HTERT RPE-1 (cell line): Measurements from ENCODE around the gene RBM10.

Experiments
- in situ Hi-C: fragments of 300-500 bp; cut with MboI; formaldehyde crosslinking; loops from 4 replicates; pipeline ENCODE4 v1.14.3; 2020; ENCODE audit warnings: low sequenced_read_pairs

RBM10 gene

DNA sequence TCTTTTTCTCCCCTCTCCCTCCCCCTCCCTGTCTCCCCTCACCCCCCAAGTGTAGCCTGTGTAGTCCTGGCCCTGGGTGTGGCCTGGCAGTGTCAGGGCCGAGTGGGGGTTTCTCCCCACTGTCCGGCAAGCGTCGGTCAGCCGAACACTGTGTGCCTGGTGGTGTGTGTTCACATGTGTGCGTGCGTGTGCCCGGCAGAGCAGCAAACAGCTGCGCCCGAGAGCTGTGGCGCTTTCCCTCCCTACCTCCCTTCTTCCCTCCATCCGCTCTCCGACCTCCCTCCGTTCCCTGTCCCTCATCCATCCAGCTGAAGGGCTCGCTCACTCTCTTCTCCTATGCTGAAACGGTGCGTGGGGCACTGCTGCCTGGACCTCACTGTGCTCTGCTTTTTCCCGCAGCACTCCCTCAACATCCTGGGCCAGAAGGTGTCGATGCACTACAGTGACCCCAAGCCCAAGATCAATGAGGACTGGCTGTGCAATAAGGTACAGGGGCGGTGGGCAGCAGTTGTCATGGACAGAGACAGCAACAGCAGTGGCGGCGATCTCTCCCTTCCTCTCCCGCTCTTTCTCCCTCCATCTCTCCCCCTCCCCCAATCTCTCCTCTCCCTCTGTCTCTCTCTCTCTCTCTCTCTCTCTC lies 31.2 kb downstream of the RBM10 start:
- in situ Hi-C loops: no loop called here

DNA sequence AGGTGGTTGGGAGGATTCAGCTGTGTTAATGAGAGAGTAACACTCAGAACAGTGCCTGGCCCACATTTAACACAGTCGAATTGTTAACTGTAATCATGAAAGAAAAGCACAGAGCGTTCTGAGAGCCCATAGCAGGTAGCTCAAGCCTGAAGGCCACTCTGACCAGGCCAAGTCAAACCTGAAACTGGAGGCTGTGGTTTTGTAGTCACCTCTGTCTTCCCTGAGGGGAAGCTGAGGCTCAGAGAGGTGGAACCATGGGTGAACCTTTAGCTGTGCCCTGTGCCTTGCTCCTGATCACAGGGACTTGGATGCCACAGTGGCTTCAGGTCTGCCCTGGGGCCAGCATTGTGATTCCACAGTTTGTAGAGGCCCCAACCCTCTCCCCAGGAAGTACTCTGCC lies 32.1 kb downstream of the RBM10 start:
- in situ Hi-C loops: no loop called here

DNA sequence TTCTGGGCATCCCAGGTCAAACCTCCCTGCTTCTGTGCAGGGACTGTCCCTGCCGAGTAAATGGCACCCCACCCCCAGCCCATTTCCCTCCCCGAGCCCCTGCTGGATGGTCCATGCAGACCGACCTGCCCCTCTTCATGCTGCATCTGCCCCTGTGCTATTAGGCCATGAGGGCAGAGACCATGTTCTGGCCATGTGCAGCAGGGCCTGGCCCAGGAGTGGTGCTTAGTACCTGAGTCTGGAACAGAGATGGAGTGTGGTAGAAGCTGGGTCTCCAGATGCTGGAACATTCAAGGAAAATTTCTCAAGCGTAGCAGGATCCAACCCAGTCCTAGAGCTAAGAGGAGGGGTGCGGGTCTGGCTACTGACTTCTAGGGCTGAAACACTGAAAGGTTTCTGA lies 33.3 kb downstream of the RBM10 start:
- in situ Hi-C loops: no loop called here

DNA sequence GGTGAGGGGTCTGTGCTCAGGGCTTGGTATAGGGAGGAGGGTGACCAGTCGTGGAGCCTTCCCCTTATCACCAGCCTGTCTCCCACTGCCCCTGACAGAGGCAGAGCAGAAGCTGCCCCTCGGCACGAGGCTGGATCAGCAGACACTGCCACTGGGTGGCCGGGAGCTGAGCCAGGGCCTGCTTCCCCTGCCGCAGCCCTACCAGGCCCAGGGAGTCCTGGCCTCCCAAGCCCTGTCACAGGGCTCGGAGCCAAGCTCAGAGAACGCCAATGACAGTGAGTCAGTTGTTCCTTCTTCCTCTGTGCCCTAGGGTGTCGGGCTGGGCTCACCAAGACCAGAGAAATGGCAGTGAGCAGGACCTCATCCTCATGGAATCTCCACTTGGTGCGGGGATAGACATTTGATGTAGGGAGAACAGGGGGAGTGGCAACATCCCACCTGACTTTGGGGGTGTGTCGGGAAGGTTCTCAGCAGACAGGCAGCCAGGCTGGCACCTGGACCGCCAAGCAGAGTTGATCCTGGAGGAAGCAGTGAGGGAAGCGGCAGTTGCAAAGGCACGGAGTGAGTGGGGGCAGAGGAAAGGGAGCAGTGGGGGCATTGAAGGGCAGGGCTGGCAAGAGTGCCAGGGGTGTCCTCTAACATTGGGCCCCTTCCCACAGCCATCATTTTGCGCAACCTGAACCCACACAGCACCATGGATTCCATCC lies 34.4 kb downstream of the RBM10 start:
- in situ Hi-C loops: no loop called here

DNA sequence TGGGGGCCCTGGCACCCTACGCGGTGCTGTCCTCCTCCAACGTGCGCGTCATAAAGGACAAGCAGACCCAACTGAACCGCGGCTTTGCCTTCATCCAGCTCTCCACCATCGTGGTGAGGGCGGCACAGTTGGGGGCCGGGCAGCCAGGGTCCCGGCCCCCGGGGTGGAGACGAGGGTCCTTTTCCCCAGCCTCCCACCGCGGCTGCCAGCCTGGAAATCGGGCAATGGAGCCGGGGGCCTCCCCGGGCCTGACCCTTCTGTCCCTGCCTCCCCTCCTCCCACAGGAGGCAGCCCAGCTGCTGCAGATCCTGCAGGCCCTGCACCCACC lies 34.9 kb downstream of the RBM10 start:
- in situ Hi-C loops: no loop called here

DNA sequence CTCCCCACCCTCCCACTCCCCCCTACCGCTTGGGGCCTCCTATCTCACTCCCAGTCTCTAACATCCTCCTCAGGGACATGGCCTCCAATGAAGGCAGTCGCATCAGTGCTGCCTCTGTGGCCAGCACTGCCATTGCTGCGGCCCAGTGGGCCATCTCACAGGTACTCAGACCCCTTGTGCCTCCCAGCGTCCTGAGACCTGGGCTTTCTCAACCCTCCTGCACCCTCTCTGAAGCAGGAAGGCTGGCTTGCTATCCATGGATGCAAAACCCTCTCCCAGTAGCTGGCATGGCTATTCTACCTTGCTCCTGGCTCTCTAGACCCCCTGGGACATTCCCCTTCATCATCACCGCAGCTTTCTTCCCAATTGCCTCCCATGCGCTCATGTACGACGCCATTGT lies 35.3 kb downstream of the RBM10 start:
- in situ Hi-C loops: no loop called here

DNA sequence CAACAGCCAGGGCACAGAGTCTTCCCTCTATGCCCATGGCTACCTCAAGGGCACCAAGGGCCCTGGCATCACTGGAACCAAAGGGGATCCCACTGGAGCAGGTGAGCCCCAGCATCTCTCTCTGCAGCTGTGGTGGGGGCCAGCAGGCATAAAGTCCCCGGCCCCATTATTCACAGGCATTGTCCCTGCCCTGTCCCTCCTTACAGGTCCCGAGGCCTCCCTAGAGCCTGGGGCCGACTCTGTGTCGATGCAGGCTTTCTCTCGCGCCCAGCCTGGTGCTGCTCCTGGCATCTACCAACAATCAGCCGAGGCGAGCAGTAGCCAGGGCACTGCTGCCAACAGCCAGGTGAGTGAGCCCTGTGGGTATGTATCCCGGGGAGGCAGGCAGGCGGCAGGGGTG lies 36.3 kb downstream of the RBM10 start:
- in situ Hi-C loops: no loop called here

DNA sequence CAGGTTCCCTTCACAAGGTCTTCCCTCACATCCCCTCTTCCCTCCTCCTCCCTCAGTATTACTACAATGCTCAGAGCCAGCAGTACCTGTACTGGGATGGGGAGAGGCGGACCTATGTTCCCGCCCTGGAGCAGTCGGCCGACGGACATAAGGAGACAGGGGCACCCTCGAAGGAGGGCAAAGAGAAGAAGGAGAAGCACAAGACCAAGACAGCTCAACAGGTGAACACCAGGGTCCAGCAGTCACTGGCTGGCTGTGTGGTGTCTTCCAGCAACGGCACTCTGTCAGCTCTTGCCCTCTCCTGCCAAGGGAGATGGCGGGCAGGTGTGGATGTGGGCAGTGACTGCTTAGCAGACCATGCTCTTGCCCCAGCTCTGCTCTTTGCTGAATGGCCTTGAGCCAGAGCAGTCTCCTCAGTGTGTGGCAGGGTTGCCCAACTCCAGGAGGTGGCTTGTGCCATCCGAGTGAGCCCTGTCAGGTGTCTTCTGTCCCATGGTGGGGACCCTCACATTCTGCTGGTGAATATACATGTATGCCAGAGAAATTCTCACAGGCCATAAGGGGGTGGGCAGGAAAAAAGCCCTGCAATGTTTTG lies 37.2 kb downstream of the RBM10 start:
- in situ Hi-C loops: no loop called here

DNA sequence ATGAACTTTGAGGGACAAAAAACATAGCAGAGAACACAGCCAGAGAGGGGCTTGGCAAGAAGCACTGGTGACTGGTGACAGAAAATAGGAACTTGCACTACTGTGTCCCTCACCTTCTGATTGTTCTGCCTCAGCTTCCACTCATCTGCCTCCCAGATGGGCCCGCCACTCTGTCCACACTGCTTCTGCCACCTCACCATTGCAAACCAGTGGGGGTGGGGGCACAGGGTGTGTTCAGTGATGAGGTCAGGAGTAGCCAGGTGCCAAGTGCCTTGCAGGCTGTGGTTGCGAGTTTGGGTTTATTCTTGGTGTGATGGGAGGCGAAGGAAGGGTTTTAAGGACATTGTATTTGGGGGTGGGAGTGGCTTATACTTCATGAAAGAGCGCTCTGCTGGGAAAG lies 39.5 kb downstream of the RBM10 start:
- in situ Hi-C loops: no loop called here

DNA sequence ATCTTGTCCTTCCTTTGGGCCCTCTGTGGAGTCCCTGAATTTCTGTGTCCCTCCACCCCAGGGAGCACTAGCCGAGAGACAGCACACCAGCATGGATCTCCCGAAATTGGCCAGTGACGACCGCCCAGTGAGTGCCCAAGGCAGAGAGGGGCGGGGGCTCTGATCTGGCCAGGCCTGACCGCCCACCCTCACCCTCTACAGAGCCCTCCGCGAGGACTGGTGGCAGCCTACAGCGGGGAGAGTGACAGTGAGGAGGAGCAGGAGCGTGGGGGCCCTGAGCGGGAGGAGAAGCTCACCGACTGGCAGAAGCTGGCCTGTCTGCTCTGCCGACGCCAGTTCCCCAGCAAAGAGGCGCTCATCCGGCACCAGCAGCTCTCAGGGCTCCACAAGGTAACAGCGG lies 40.2 kb downstream of the RBM10 start:
- in situ Hi-C loops: no loop called here

DNA sequence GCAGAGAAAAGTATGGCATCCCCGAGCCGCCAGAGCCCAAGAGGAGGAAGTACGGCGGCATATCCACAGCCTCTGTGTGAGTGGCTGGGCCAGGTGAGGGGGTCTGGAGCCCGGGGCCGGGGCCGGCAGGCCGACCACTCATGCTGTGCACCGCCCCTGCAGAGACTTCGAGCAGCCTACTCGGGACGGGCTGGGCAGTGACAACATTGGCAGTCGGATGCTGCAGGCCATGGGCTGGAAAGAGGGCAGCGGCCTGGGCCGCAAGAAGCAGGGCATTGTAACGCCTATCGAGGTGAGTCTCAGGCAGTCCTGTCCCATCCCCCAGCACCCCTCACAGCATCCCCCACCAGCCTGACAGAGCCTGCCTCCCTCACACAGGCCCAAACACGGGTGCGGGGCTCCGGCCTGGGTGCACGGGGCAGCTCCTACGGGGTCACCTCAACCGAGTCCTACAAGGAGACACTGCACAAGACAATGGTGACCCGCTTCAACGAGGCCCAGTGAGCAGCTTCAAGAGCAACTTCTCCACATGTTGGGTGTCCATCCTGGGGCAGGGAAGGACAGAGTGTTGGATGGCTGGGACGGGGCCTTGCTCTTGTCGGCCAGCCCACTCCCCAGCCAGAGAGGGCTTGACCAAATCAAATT lies 41.2 kb downstream of the RBM10 start:
- in situ Hi-C loops: no loop called here

DNA sequence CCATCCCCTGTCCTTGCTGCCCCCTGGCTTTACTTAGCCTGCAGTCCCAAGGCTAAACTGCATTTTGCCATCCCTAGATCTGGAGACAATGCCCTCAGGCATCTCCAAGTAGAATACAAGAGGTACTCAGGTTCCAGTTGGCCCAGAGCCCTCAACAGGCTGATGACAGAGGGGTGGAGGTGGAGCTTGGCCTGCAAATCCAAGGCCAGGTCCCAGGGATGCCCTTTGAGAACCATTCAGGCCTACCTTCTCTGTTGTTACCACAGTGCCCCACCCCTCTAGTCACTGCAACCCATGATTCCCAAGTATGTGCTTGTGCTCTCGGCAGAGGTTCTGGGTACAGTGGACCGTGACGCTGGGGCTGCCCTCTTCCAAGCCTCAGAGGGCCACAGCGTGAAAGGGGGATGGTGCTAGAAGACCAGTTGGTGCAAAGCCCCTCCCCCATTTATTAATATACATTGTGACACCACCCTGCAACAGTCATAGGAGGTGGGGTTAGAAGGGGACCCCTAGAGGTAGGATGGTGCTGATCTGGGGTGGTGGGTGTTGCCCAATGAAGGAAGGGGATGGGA lies 42.2 kb downstream of the RBM10 start:
- in situ Hi-C loops: no loop called here

DNA sequence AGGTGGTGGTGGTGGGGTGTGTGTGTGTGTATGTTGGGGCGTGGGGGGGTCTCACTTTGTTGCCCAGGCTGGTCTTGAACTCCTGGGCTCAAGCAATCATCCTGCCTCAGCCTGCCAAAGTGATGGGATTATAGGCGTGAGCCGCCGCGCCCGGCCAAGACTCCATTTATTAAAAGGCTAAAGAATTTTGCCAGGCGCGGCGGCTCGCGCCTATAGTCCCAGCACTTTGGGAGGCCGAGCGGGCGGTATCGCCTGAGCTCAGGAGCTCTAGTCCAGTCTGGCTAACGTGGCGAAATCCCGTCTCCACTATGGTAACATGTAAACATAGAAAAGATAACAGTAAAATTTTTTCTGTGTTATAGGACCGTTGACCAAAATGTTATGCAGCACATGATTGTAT lies 44.9 kb downstream of the RBM10 start:
- in situ Hi-C loops: no loop called here

DNA sequence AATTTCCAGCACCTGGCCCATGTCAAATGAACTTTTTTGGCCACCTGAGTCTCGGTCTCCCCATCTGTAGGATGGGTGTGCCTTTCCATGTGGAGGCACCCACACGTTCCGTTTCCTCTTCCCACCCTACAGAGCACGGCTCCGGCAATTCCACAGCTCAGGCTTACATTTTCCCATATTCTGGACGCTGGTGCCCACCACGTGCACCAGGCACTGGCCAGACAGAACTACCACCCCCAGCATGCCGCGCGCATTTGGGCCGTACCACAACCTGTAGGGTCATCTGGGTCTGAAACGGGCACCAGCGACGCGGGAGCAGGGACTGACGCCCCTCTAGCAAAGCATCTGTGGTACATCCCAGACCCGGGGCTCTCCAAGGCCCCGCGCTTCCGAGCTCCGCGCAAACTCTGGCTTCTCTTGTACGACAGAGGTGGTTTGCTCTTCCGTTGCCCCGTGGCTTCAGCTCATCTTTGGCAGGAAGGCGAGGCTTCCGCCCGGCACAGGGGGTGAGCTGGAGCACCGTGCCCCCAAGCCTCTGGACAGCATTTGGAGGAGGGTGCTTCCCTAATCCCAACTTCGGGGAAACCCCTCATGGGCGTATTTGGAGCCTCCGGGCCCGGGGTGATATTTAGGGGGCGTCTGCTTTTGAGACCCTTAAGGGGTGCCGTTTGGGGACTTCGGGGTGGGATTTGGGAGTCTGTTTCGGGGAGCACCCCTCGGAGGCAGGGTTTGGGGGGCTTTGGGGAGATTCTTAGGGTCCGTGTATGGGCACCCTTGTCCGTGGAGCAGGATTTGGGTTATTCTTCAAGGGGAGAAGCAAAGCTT lies 45.6 kb downstream of the RBM10 start:
- in situ Hi-C loops: no loop called here

DNA sequence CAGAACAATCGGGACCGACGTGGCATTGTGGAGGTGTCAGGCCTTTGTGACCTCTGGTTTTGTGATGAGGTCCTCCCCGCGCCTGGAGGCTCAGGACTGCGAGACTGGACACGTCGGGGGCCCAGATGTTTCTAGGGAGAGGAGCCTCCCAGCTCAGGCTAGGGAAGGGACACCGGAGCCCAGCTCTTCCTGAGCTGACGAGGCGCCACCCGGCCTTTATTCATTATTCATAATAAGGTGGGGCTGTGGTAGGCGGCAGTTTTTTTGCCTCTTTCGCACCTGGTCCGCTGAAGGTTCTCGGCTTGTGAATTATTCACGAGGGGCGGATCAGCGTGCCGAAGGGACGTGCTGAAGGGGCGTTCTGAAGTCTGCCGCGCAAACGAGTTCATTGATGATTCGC lies 46.3 kb downstream of the RBM10 start:
- in situ Hi-C loops: no loop called here

DNA sequence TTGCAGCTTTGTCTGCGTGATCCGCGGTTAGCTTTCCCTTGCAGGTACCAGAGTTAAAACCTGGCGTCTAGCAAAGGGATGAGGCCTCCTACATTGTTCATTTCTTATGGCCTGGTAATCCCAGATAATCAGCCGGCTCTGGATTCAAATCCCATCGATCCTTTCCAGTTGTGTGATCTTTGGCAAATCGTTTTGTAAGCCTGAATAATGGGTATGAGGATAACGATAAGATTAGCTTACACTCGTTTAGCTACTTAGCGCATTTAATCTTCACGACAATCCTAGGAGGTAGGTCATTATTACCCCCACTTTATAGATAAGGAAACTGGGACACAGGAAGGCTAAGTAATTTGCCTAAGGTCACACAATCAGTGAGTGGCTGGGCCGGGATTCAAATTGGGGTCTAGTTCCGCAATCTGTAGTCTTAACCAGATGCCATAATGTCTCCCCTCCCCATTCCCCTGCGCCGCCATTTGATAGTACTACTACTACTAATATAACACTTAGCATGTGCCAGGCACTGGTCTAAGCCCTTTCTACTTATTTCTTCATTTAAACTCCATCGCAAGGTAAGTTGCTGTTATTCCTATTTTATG lies 46.9 kb downstream of the RBM10 start:
- in situ Hi-C loops: no loop called here

DNA sequence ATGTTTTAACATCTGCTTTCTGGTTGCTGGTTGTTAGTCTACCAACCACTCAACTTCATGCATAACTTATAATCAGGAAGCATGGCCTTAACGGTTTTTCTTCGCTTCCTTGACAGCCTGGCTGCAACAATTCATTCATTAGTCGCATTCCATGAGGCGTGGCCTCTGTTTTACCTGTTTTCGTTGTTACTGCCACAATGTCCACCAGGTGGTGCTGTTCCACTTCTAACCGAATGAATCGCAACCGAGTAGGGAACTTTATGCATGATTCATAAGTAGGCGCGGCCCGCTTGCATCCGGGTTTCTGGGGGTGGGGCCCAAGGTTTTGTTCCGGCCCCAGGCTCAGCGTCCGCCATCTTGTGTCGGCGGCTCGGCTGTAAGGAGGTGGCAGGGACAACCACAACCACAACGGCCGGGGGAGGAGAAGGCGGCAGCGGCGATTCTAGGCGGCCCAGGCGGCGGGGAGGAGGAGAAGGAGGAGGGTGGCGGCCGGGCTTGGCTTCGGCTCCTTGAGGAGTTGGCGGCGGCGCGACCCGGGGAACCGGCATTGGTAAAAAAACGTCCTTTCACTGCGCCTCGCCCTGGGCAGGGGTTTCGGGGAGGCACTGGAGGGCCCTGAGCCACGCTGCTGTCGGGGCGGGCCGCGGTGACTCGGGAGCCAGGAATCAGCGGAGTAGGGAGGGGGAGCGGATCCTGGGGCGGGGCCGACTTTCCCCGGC lies 48.6 kb downstream of the RBM10 start, which contains the start of gene UBA1:
UBA1 (plus strand) TSS at position 355 of the 719 bp plus-strand sequence. CDS start 4,974 bp downstream, outside the sequence.
- in situ Hi-C loops: no loop called here

DNA sequence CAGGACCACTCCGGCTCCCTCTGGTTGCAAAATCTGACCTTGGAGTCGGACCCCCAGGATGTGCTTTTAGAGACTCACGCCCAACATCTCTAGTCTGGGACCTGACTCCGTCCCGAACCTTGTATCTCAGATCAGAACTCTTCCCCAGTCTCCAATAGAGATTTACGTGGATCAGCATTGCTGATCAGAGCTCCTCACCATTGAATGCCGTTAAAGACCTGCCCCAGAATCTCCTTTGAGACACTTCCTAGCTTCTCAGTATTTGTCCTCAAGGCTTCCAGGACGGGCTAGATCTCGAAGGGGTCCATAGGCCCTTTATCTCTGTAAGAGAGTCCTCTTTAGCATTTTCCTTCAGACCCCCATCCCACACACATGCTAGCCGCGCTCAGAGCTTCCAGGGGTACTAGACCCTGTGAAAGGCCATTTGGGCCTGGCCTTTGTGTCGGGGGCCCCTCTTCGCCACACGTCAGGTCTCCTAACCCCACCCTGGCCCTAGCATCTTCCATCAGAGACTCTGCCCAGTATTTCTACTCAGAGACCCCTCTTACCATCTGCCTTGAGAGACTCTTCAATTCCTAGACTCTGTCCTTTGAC lies 49.3 kb downstream of the RBM10 start:
- in situ Hi-C loops: no loop called here

DNA sequence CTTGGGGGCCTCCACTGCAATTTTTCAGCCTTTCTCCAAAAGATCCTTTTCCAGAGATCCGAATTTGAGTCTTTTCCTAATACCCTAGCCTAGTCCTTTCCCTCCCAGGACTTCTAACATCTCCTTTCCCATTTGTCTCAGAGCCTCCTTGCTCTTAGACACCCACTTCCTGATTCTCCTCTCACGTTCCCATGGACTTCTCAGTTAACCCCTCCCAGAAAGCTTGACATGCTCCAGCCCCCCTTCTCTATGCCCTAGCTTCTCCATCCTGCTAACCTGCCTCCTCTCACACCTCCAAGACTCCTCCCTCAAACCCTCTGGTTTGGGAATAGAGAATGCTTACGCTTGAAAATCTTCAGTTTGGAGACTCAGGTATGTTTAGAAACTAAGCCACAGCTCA lies 51.1 kb downstream of the RBM10 start:
- in situ Hi-C loops: no loop called here
